Lower leg skin (tissue), 3 donors: Measurements from ENCODE around the gene ZNF35.

Experiments
- POLR2A ChIP-seq, 2 donors: fragments of 450-650 bp; IDR thresholded peaks; one replicate each; pipeline ENCODE4 v1.6.1; 2016 to 2017; ENCODE audit warnings: antibody characterized with exemption in 2 of 2, mild to moderate bottlenecking in 1 of 2, moderate library complexity in 1 of 2
- TF ChIP-seq, protein P1 (sequence below), 3 donors: fragments of 450-650 bp; IDR thresholded peaks; one replicate each; pipeline ENCODE4 v1.5.1; 2016; ENCODE audit warnings: antibody characterized with exemption in 3 of 3, mild to moderate bottlenecking in 3 of 3, moderate library complexity in 2 of 3

DNA sequence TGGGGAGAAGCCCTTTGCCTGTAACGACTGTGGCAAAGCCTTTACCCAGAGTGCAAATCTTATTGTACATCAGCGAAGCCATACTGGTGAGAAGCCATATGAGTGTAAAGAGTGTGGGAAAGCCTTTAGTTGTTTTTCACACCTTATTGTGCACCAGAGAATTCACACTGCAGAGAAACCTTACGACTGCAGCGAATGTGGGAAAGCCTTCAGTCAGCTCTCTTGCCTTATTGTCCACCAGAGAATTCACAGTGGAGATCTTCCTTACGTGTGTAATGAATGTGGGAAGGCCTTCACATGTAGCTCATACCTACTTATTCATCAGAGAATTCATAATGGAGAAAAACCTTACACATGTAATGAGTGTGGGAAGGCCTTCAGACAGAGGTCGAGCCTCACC lies 10.9 kb downstream of the ZNF35 start:
- TF ChIP-seq, protein P1, sequence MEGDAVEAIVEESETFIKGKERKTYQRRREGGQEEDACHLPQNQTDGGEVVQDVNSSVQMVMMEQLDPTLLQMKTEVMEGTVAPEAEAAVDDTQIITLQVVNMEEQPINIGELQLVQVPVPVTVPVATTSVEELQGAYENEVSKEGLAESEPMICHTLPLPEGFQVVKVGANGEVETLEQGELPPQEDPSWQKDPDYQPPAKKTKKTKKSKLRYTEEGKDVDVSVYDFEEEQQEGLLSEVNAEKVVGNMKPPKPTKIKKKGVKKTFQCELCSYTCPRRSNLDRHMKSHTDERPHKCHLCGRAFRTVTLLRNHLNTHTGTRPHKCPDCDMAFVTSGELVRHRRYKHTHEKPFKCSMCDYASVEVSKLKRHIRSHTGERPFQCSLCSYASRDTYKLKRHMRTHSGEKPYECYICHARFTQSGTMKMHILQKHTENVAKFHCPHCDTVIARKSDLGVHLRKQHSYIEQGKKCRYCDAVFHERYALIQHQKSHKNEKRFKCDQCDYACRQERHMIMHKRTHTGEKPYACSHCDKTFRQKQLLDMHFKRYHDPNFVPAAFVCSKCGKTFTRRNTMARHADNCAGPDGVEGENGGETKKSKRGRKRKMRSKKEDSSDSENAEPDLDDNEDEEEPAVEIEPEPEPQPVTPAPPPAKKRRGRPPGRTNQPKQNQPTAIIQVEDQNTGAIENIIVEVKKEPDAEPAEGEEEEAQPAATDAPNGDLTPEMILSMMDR (IDR thresholded peaks at IDR 0.05) = no peak
- TF ChIP-seq POLR2A (IDR thresholded peaks at IDR 0.05) = no peak
